ENCODE measurements around the gene SETDB1.

The SETDB1 gene

GRCh38 chr1:150966011-150966410 lies 39.8 kb downstream of the SETDB1 start:
- no peak overlapping the region for H3K4me3 ChIP-seq (ENCODE audit: low read depth, low read length)
- no peak for TF ChIP-seq CTCF (IDR thresholded peaks at IDR 0.05; ENCODE audit: insufficient read depth, low read length, missing control alignments)
- ChIA-PET POLR2A (interaction anchor here (0.7 kb wide), 1 partner anchor 35 kb away, joined by 7 read pairs; no protein-coding TSS in a partner anchor), CTCF (interaction anchor here (0.9 to 1.9 kb wide), 3 partner anchors 11 to 29 kb away, joined by 3 to 6 read pairs (median 4); no protein-coding TSS in a partner anchor)
- DNase-seq (ENCODE audit: low read depth, low spot score), result no peak

- ChIA-PET POLR2A (interaction anchor here (0.6 kb wide), 1 partner anchor 81 kb away, joined by 3 read pairs; the partner anchor contains the start of gene CTXND2), CTCF (interaction anchor here (0.7 to 4.2 kb wide), 5 partner anchors 8 to 46 kb away, joined by 3 to 20 read pairs (median 3); no protein-coding TSS in a partner anchor)
- H3K4me3 ChIP-seq (ENCODE audit: low read depth, low read length), result no peak overlapping the region
- DNase-seq (ENCODE audit: low read depth, low spot score), result no peak
- no peak for TF ChIP-seq CTCF (IDR thresholded peaks at IDR 0.05; ENCODE audit: insufficient read depth, low read length, missing control alignments)
These were observed 41.8 kb downstream of the SETDB1 start for GRCh38 chr1:150967936-150968335.

- CTCF ChIA-PET, result interaction anchor here (1.0 to 4.2 kb wide), 4 partner anchors 11 to 46 kb away, joined by 3 to 35 read pairs (median 12); partner anchors contain the start of gene ANXA9
These were observed 42.3 kb downstream of the SETDB1 start for GRCh38 chr1:150968491-150968890.

GRCh38 chr1:150969626-150970025 lies 43.5 kb downstream of the SETDB1 start:
- ChIA-PET POLR2A (no interaction called here), CTCF (interaction anchor here (1.4 to 4.2 kb wide), 4 partner anchors 10 to 47 kb away, joined by 3 to 35 read pairs (median 12); partner anchors contain the start of gene ANXA9)
- DNase-seq (ENCODE audit: low read depth, low spot score), result no peak

More at GRCh38 chr1:150968491-150968890, 42.3 kb downstream of the SETDB1 start:
- no peak for DNase-seq (ENCODE audit: low read depth, low spot score)
- no peak overlapping the region for H3K4me3 ChIP-seq (ENCODE audit: low read depth, low read length)
- POLR2A ChIA-PET, result no interaction called here
- TF ChIP-seq CTCF (IDR thresholded peaks at IDR 0.05; ENCODE audit: insufficient read depth, low read length, missing control alignments), result no peak

GRCh38 chr1:150970808-150971582 lies 44.8 kb downstream of the SETDB1 start:
- POLR2A ChIA-PET, result interaction anchor here (1.0 kb wide), 1 partner anchor 9 kb away, joined by 3 read pairs; no protein-coding TSS in a partner anchor
- H3K4me3 ChIP-seq (ENCODE audit: low read depth, low read length), result peak overlapping the region; percentile 13; the same call in 1 of the 2 replicates
- CTCF ChIA-PET, result interaction anchor here (1.4 to 4.2 kb wide), 4 partner anchors 9 to 49 kb away, joined by 3 to 35 read pairs (median 12); partner anchors contain the start of gene ANXA9
- DNase-seq (ENCODE audit: low read depth, low spot score), result no peak
- TF ChIP-seq CTCF (IDR thresholded peaks at IDR 0.05; ENCODE audit: insufficient read depth, low read length, missing control alignments), result no peak

More at GRCh38 chr1:150969626-150970025, 43.5 kb downstream of the SETDB1 start:
- no peak overlapping the region for H3K4me3 ChIP-seq (ENCODE audit: low read depth, low read length)
- no peak for TF ChIP-seq CTCF (IDR thresholded peaks at IDR 0.05; ENCODE audit: insufficient read depth, low read length, missing control alignments)

All from AG04449 (cell line).